ENCODE data around the gene GLI1. TPM values are rescaled to one million over a fixed set of nuclear protein-coding genes. Genes with fewer than 3 reads are reported as not detected.

Gene GLI1
- total RNA-seq, 5 donors from 2014 or later (not counting 1 experiment from before 2014, with no cell fraction given) = 0.53 to 1.6 (median 0.82) TPM

Other genes starting within 250 kb of the GLI1 start
- 1 to 10 TPM in 2 of 5 donors, under 1 TPM in 2, not detected in 1; 0.49 to 4.5 (median 1.0) TPM for gene NXPH4, start 243.0 kb upstream of the GLI1 start, total RNA-seq
- 10 to 100 TPM; 31.0 to 80.9 (median 55.6) TPM for gene SHMT2, start 230.1 kb upstream of the GLI1 start, total RNA-seq
- 1 to 10 TPM; 1.3 to 4.9 (median 2.9) TPM for gene STAC3, start 208.6 kb upstream of the GLI1 start, total RNA-seq
- 100 to 1,000 TPM in 2 of 5 donors, 10 to 100 TPM in 3; 88.3 to 122 (median 94.7) TPM for gene R3HDM2, start 28.7 kb upstream of the GLI1 start, total RNA-seq
- under 1 TPM in 3 of 5 donors, not detected in 2; 0.13 to 0.23 (median 0.18) TPM for gene INHBC, start 25.0 kb upstream of the GLI1 start, total RNA-seq
- gene INHBE, start 4.5 kb upstream of the GLI1 start, total RNA-seq = under 1 TPM in 3 of 5 donors, not detected in 2; 0.09 to 0.13 (median 0.12) TPM
- 100 to 1,000 TPM; 198 to 413 (median 243) TPM for gene ARHGAP9, start 20.1 kb downstream of the GLI1 start, total RNA-seq
- gene MARS1, start 28.3 kb downstream of the GLI1 start, total RNA-seq = 100 to 1,000 TPM; 167 to 350 (median 320) TPM
- 10 to 100 TPM; 34.5 to 93.5 (median 40.7) TPM for gene DDIT3, start 60.7 kb downstream of the GLI1 start, total RNA-seq
- gene MBD6, start 63.0 kb downstream of the GLI1 start, total RNA-seq = 100 to 1,000 TPM; 109 to 122 (median 114) TPM
- 10 to 100 TPM; 60.1 to 81.9 (median 71.5) TPM for gene DCTN2, start 87.4 kb downstream of the GLI1 start, total RNA-seq
- gene KIF5A, start 90.3 kb downstream of the GLI1 start, total RNA-seq = 1 to 10 TPM in 2 of 5 donors, under 1 TPM in 3; 0.83 to 1.8 (median 0.92) TPM
- 10 to 100 TPM; 21.7 to 30.9 (median 27.9) TPM for gene PIP4K2C, start 131.4 kb downstream of the GLI1 start, total RNA-seq
- gene DTX3, start 145.0 kb downstream of the GLI1 start, total RNA-seq = 10 to 100 TPM; 27.1 to 37.2 (median 30.4) TPM
- gene ARHGEF25, start 151.7 kb downstream of the GLI1 start, total RNA-seq = 1 to 10 TPM in 1 of 5 donors, under 1 TPM in 4; 0.67 to 1.4 (median 0.84) TPM
- under 1 TPM in 3 of 5 donors, not detected in 2; 0.16 to 0.54 (median 0.26) TPM for gene B4GALNT1, start 173.4 kb downstream of the GLI1 start, total RNA-seq
- 100 to 1,000 TPM; 135 to 181 (median 164) TPM for gene OS9, start 234.3 kb downstream of the GLI1 start, total RNA-seq